GM10248 (cell line): ENCODE data around the gene AMMECR1L.
"Not testable (repeated sequence)": the region's sequence is repeated elsewhere in the genome, so short reads cannot be mapped to it uniquely, and the experiment has no call there.

ENCODE experiments used
- CTCF ChIA-PET: fragments of 300-600 bp; sonication (Branson Sonifier 250); formaldehyde crosslinking; extraction: SDS; loops from one replicate; lab custom pipeline; 2021; ENCODE audit warnings: antibody characterized with exemption; lab: Yijun Ruan, JAX
- POLR2A ChIA-PET: fragments of 350-650 bp; sonication (Branson Sonifier 250); formaldehyde crosslinking; extraction: SDS; loops from one replicate; lab custom pipeline; 2020; ENCODE audit warnings: antibody characterized with exemption; lab: Yijun Ruan, JAX
- DNase-seq: peaks from one replicate; pipeline ENCODE4 v3.0.0; 2012; ENCODE audit errors: extremely low spot score
- CTCF ChIP-seq: IDR thresholded peaks from 2 replicates; pipeline ENCODE4 v1.5.1; 2012; ENCODE audit warnings: mild to moderate bottlenecking, low read depth; ENCODE audit errors: extremely low read depth, missing control alignments, control extremely low read depth

AMMECR1L gene

GRCh38 chr2:127834951-127835350 is 50.8 kb downstream of the AMMECR1L start:
- POLR2A ChIA-PET, result no interaction called here
- CTCF ChIA-PET, result interaction anchor here (2.7 kb wide), 1 partner anchor 13 kb away, joined by 8 read pairs; no protein-coding TSS in a partner anchor
- no peak for DNase-seq
- no peak for TF ChIP-seq CTCF

- ChIA-PET POLR2A (no interaction called here), CTCF (interaction anchor here (1.1 to 2.6 kb wide), 5 partner anchors 9 to 28 kb away, joined by 3 to 6 read pairs (median 5); partner anchors contain the start of gene POLR2D)
- no peak for TF ChIP-seq CTCF
- peak; percentile 86 for DNase-seq
Measured at GRCh38 chr2:127829845-127830246, 55.9 kb downstream of the AMMECR1L start.

- CTCF ChIA-PET, result interaction anchor here (1.8 kb wide), 1 partner anchor 15 kb away, joined by 4 read pairs; no protein-coding TSS in a partner anchor
- DNase-seq, POLR2A ChIA-PET: not testable (repeated sequence)
Measured at GRCh38 chr2:127826708-127827107, 59.0 kb downstream of the AMMECR1L start.

GRCh38 chr2:127826047-127826446 is 59.7 kb downstream of the AMMECR1L start:
- no peak for DNase-seq
- TF ChIP-seq CTCF, result no peak
- POLR2A ChIA-PET, result no interaction called here
- CTCF ChIA-PET, result interaction anchor here (1.8 kb wide), 1 partner anchor 16 kb away, joined by 4 read pairs; no protein-coding TSS in a partner anchor

- no peak for TF ChIP-seq CTCF
- DNase-seq, result no peak
- POLR2A ChIA-PET, result no interaction called here
- CTCF ChIA-PET, result interaction anchor here (1.3 kb wide), 1 partner anchor 9 kb away, joined by 5 read pairs; no protein-coding TSS in a partner anchor
Measured at GRCh38 chr2:127820080-127820668, 65.6 kb downstream of the AMMECR1L start.

GRCh38 chr2:127818794-127819425 is 66.8 kb downstream of the AMMECR1L start:
- POLR2A ChIA-PET, result no interaction called here
- CTCF ChIA-PET, result no interaction called here
- no peak for TF ChIP-seq CTCF
- DNase-seq, result no peak

GRCh38 chr2:127818241-127818640 is 67.5 kb downstream of the AMMECR1L start:
- no peak for DNase-seq
- no peak for TF ChIP-seq CTCF
- POLR2A ChIA-PET, result no interaction called here
- CTCF ChIA-PET, result no interaction called here
